Type B pancreatic cell (in vitro differentiated cells): Measurements from ENCODE around the gene CKAP4. TPM values are rescaled to one million over a fixed set of nuclear protein-coding genes. Genes with fewer than 3 reads are reported as not detected.
A peak's percentile ranks its signal among the peaks of the same experiment; 100 is the strongest.

ENCODE experiments used
- DNase-seq: peaks from one replicate; pipeline ENCODE4 v3.0.0; 2021; ENCODE audit warnings: mixed read lengths; ENCODE audit not compliant: unreplicated experiment; ENCODE audit errors: extremely low spot score
- H3K27ac Mint-ChIP-seq: 2 replicates; pipeline ENCODE4 v1.8.0; 2021; ENCODE audit warnings: mild to moderate bottlenecking, mixed read lengths
- H3K27me3 Mint-ChIP-seq: 2 replicates; pipeline ENCODE4 v1.8.0; 2021; ENCODE audit warnings: mixed read lengths
- H3K36me3 Mint-ChIP-seq: 2 replicates; pipeline ENCODE4 v1.8.0; 2021; ENCODE audit warnings: mixed read lengths
- H3K4me1 Mint-ChIP-seq: one replicate; pipeline ENCODE4 v1.8.0; 2021; ENCODE audit warnings: mixed read lengths; ENCODE audit not compliant: unreplicated experiment
- H3K4me3 Mint-ChIP-seq: 2 replicates; pipeline ENCODE4 v1.8.0; 2021; ENCODE audit warnings: mild to moderate bottlenecking, mixed read lengths
- H3K9me3 Mint-ChIP-seq: 2 replicates; pipeline ENCODE4 v1.8.0; 2021; ENCODE audit warnings: mixed read lengths
- CTCF ChIP-seq: fragments of 200-600 bp; sonication (generic); conservative IDR thresholded peaks from 2 replicates; pipeline ENCODE4 v1.5.0; 2021; ENCODE audit warnings: antibody characterized with exemption, mild to moderate bottlenecking
- total RNA-seq: library from RNA; stranded (reverse); gene quantifications from 2 replicates; pipeline ENCODE4 v1.2.1, GENCODE V29; 2021; ENCODE audit warnings: low replicate concordance

Gene CKAP4
- total RNA-seq, 1 donor from 2014 or later, result 95.9 TPM

GRCh38 chr12:106239241-106239950 lies 8.4 kb downstream of the CKAP4 start:
- Mint-ChIP-seq H3K27ac (no peak overlapping the region), H3K4me1 (peaks cover 18% of the 10 kb centered on the region), H3K4me3 (no peak overlapping the region), H3K27me3 (no peaks in the 10 kb centered on the region), H3K9me3 (no peaks in the 10 kb centered on the region), H3K36me3 (peaks cover 50% of the 10 kb centered on the region)
- TF ChIP-seq CTCF, result no peak
- no peak for DNase-seq

GRCh38 chr12:106238146-106238545 lies 9.7 kb downstream of the CKAP4 start:
- H3K36me3 Mint-ChIP-seq, result peaks cover 46% of the 10 kb centered on the region
- peak overlapping the region; percentile 84 for H3K27ac Mint-ChIP-seq
- H3K4me1 Mint-ChIP-seq, result peaks cover 18% of the 10 kb centered on the region
- no peak for TF ChIP-seq CTCF
- H3K9me3 Mint-ChIP-seq, result peaks cover 5% of the 10 kb centered on the region
- peak; percentile 53 for DNase-seq
- H3K4me3 Mint-ChIP-seq, result peak overlapping the region; percentile 73
- no peaks in the 10 kb centered on the region for H3K27me3 Mint-ChIP-seq

- peaks cover 5% of the 10 kb centered on the region for H3K9me3 Mint-ChIP-seq
- no peaks in the 10 kb centered on the region for H3K27me3 Mint-ChIP-seq
- H3K36me3 Mint-ChIP-seq, result peaks cover 28% of the 10 kb centered on the region
- peaks cover 13% of the 10 kb centered on the region for H3K4me1 Mint-ChIP-seq
- no peak overlapping the region for H3K27ac Mint-ChIP-seq
- H3K4me3 Mint-ChIP-seq, result no peak overlapping the region
- no peak for DNase-seq
- TF ChIP-seq CTCF, result no peak
Measured at GRCh38 chr12:106235770-106236169, 12.1 kb downstream of the CKAP4 start.

- Mint-ChIP-seq H3K27me3 (no peaks in the 10 kb centered on the region), H3K9me3 (peaks cover 5% of the 10 kb centered on the region), H3K36me3 (peaks cover 23% of the 10 kb centered on the region), H3K27ac (no peak overlapping the region), H3K4me3 (no peak overlapping the region), H3K4me1 (peaks cover 10% of the 10 kb centered on the region)
- TF ChIP-seq CTCF, result no peak
- DNase-seq, result no peak
Measured at GRCh38 chr12:106234449-106234848, 13.4 kb downstream of the CKAP4 start.

GRCh38 chr12:106233011-106233410 lies 14.8 kb downstream of the CKAP4 start:
- no peak overlapping the region for H3K27ac Mint-ChIP-seq
- TF ChIP-seq CTCF, result no peak
- H3K4me3 Mint-ChIP-seq, result no peak overlapping the region
- DNase-seq, result no peak
- peaks cover 14% of the 10 kb centered on the region for H3K36me3 Mint-ChIP-seq
- peaks cover 5% of the 10 kb centered on the region for H3K4me1 Mint-ChIP-seq
- H3K27me3 Mint-ChIP-seq, result no peaks in the 10 kb centered on the region
- peaks cover 5% of the 10 kb centered on the region for H3K9me3 Mint-ChIP-seq
